Measurements from ENCODE around the gene MARCHF3.

GRCh38 chr5:126948011-126948355 lies 82.4 kb downstream of the MARCHF3 start:
- no peak for TF ChIP-seq CTCF (conservative IDR thresholded peaks at IDR 0.05)
- TF ChIP-seq ZFX (IDR thresholded peaks at IDR 0.05) = no peak

Measured in C4-2B (cell line).